ENCODE results near the gene BCKDHA.

Gene BCKDHA

DNA sequence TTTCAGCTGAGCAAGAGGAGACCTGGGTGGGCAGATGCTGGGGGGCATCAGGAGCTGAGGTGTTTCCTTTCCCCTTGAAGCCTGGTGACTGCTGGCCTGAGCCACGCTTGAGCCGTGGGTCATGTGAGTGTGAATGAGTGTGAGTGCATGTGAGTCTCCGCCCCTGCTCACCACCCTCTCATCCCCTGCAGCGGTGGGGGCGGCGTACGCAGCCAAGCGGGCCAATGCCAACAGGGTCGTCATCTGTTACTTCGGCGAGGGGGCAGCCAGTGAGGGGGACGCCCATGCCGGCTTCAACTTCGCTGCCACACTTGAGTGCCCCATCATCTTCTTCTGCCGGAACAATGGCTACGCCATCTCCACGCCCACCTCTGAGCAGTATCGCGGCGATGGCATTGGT is 24.4 kb downstream of the BCKDHA start:
- peaks cover 20% of the 10 kb centered on the region for H3K36me3 ChIP-seq (replicated peaks)
- no peak overlapping the region for H3K4me3 ChIP-seq (ENCODE audit: low read depth, low read length)
- H3K27ac ChIP-seq = no peak overlapping the region
- TF ChIP-seq, protein P1, sequence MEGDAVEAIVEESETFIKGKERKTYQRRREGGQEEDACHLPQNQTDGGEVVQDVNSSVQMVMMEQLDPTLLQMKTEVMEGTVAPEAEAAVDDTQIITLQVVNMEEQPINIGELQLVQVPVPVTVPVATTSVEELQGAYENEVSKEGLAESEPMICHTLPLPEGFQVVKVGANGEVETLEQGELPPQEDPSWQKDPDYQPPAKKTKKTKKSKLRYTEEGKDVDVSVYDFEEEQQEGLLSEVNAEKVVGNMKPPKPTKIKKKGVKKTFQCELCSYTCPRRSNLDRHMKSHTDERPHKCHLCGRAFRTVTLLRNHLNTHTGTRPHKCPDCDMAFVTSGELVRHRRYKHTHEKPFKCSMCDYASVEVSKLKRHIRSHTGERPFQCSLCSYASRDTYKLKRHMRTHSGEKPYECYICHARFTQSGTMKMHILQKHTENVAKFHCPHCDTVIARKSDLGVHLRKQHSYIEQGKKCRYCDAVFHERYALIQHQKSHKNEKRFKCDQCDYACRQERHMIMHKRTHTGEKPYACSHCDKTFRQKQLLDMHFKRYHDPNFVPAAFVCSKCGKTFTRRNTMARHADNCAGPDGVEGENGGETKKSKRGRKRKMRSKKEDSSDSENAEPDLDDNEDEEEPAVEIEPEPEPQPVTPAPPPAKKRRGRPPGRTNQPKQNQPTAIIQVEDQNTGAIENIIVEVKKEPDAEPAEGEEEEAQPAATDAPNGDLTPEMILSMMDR (IDR thresholded peaks at IDR 0.05; ENCODE audit: low read depth, low read length, missing control alignments) = no peak
- DNase-seq = no peak
- H3K27me3 ChIP-seq (replicated peaks) = no peaks in the 10 kb centered on the region
- in situ Hi-C loops (cut with HindIII; ENCODE audit: low pct_ligation_motif_present, low sequenced_read_pairs) = no loop called here

- H3K4me3 ChIP-seq (ENCODE audit: low read depth, low read length) = no peak overlapping the region
- no peak for DNase-seq
- no peak overlapping the region for H3K27ac ChIP-seq
- no peaks in the 10 kb centered on the region for H3K27me3 ChIP-seq (replicated peaks)
- TF ChIP-seq, protein P1 (IDR thresholded peaks at IDR 0.05; ENCODE audit: low read depth, low read length, missing control alignments) = no peak
- in situ Hi-C loops (cut with HindIII; ENCODE audit: low pct_ligation_motif_present, low sequenced_read_pairs) = no loop called here
- H3K36me3 ChIP-seq (replicated peaks) = peaks cover 20% of the 10 kb centered on the region
These were observed 24.8 kb downstream of the BCKDHA start for GRCh38 chr19:41422456-41422855.

- peaks cover 20% of the 10 kb centered on the region for H3K36me3 ChIP-seq (replicated peaks)
- no peak for DNase-seq
- no peak overlapping the region for H3K27ac ChIP-seq
- in situ Hi-C loops (cut with HindIII; ENCODE audit: low pct_ligation_motif_present, low sequenced_read_pairs) = no loop called here
- H3K27me3 ChIP-seq (replicated peaks) = no peaks in the 10 kb centered on the region
- TF ChIP-seq, protein P1 (IDR thresholded peaks at IDR 0.05; ENCODE audit: low read depth, low read length, missing control alignments) = no peak
- H3K4me3 ChIP-seq (ENCODE audit: low read depth, low read length) = no peak overlapping the region
These were observed 25.3 kb downstream of the BCKDHA start for GRCh38 chr19:41422955-41423354.

- TF ChIP-seq, protein P1 (IDR thresholded peaks at IDR 0.05; ENCODE audit: low read depth, low read length, missing control alignments) = no peak
- H3K36me3 ChIP-seq (replicated peaks) = peaks cover 15% of the 10 kb centered on the region
- H3K27me3 ChIP-seq (replicated peaks) = no peaks in the 10 kb centered on the region
- no peak for DNase-seq
- in situ Hi-C loops (cut with HindIII; ENCODE audit: low pct_ligation_motif_present, low sequenced_read_pairs) = no loop called here
- no peak overlapping the region for H3K4me3 ChIP-seq (ENCODE audit: low read depth, low read length)
- no peak overlapping the region for H3K27ac ChIP-seq
These were observed 26.9 kb downstream of the BCKDHA start for GRCh38 chr19:41424335-41425173.

GRCh38 chr19:41425174-41426115 is 27.8 kb downstream of the BCKDHA start:
- H3K4me3 ChIP-seq (ENCODE audit: low read depth, low read length) = no peak overlapping the region
- in situ Hi-C loops (cut with HindIII; ENCODE audit: low pct_ligation_motif_present, low sequenced_read_pairs) = no loop called here
- TF ChIP-seq, protein P1 (IDR thresholded peaks at IDR 0.05; ENCODE audit: low read depth, low read length, missing control alignments) = no peak
- no peaks in the 10 kb centered on the region for H3K27me3 ChIP-seq (replicated peaks)
- H3K27ac ChIP-seq = no peak overlapping the region
- H3K36me3 ChIP-seq (replicated peaks) = peaks cover 10% of the 10 kb centered on the region
- no peak for DNase-seq

Measured in brain microvascular endothelial cell (primary cell).